Type B pancreatic cell (in vitro differentiated cells): ENCODE results near the gene ARL4C. TPM values are rescaled to one million over a fixed set of nuclear protein-coding genes. Genes with fewer than 3 reads are reported as not detected.

Experiments
- DNase-seq: peaks from one replicate; pipeline ENCODE4 v3.0.0; 2021; ENCODE audit warnings: mixed read lengths; ENCODE audit not compliant: unreplicated experiment; ENCODE audit errors: extremely low spot score
- H3K27ac Mint-ChIP-seq: 2 replicates; pipeline ENCODE4 v1.8.0; 2021; ENCODE audit warnings: mild to moderate bottlenecking, mixed read lengths
- H3K27me3 Mint-ChIP-seq: 2 replicates; pipeline ENCODE4 v1.8.0; 2021; ENCODE audit warnings: mixed read lengths
- H3K36me3 Mint-ChIP-seq: 2 replicates; pipeline ENCODE4 v1.8.0; 2021; ENCODE audit warnings: mixed read lengths
- H3K4me1 Mint-ChIP-seq: one replicate; pipeline ENCODE4 v1.8.0; 2021; ENCODE audit warnings: mixed read lengths; ENCODE audit not compliant: unreplicated experiment
- H3K4me3 Mint-ChIP-seq: 2 replicates; pipeline ENCODE4 v1.8.0; 2021; ENCODE audit warnings: mild to moderate bottlenecking, mixed read lengths
- H3K9me3 Mint-ChIP-seq: 2 replicates; pipeline ENCODE4 v1.8.0; 2021; ENCODE audit warnings: mixed read lengths
- CTCF ChIP-seq: fragments of 200-600 bp; sonication (generic); conservative IDR thresholded peaks from 2 replicates; pipeline ENCODE4 v1.5.0; 2021; ENCODE audit warnings: antibody characterized with exemption, mild to moderate bottlenecking
- total RNA-seq: library from RNA; stranded (reverse); gene quantifications from 2 replicates; pipeline ENCODE4 v1.2.1, GENCODE V29; 2021; ENCODE audit warnings: low replicate concordance

ARL4C gene
- total RNA-seq, 1 donor from 2014 or later, result 72.1 TPM

- peaks cover 46% of the 10 kb centered on the region for H3K36me3 Mint-ChIP-seq
- H3K4me3 Mint-ChIP-seq, result peak overlapping the region; percentile 98
- peaks cover 26% of the 10 kb centered on the region for H3K4me1 Mint-ChIP-seq
- TF ChIP-seq CTCF, result no peak
- no peaks in the 10 kb centered on the region for H3K9me3 Mint-ChIP-seq
- peaks cover 9% of the 10 kb centered on the region for H3K27me3 Mint-ChIP-seq
- H3K27ac Mint-ChIP-seq, result peak overlapping the region; percentile 19
- no peak for DNase-seq
Observed at GRCh38 chr2:234492717-234493485, 4.0 kb downstream of the ARL4C start.

- H3K9me3 Mint-ChIP-seq, result no peaks in the 10 kb centered on the region
- H3K4me1 Mint-ChIP-seq, result peaks cover 26% of the 10 kb centered on the region
- no peak for DNase-seq
- TF ChIP-seq CTCF, result no peak
- peaks cover 46% of the 10 kb centered on the region for H3K36me3 Mint-ChIP-seq
- no peak overlapping the region for H3K4me3 Mint-ChIP-seq
- H3K27ac Mint-ChIP-seq, result no peak overlapping the region
- H3K27me3 Mint-ChIP-seq, result peaks cover 7% of the 10 kb centered on the region
Observed at GRCh38 chr2:234491897-234492296, 5.0 kb downstream of the ARL4C start.

- Mint-ChIP-seq H3K36me3 (peaks cover 46% of the 10 kb centered on the region), H3K4me3 (no peak overlapping the region), H3K27me3 (peaks cover 7% of the 10 kb centered on the region), H3K27ac (no peak overlapping the region), H3K9me3 (no peaks in the 10 kb centered on the region), H3K4me1 (peaks cover 26% of the 10 kb centered on the region)
- TF ChIP-seq CTCF, result no peak
- no peak for DNase-seq
Observed at GRCh38 chr2:234491281-234491680, 5.6 kb downstream of the ARL4C start.

- H3K27ac Mint-ChIP-seq, result no peak overlapping the region
Observed at GRCh38 chr2:234490271-234491091, 6.4 kb downstream of the ARL4C start.

More at GRCh38 chr2:234490271-234491091, 6.4 kb downstream of the ARL4C start:
- Mint-ChIP-seq H3K27me3 (peaks cover 3% of the 10 kb centered on the region), H3K36me3 (peaks cover 42% of the 10 kb centered on the region), H3K4me1 (peaks cover 21% of the 10 kb centered on the region), H3K9me3 (no peaks in the 10 kb centered on the region), H3K4me3 (peak overlapping the region; percentile 40)
- no peak for DNase-seq
- no peak for TF ChIP-seq CTCF
